Measurements from ENCODE around the gene GPX4. TPM values are rescaled to one million over a fixed set of nuclear protein-coding genes. Genes with fewer than 3 reads are reported as not detected.
A peak's percentile ranks its signal among the peaks of the same experiment; 100 is the strongest.

The GPX4 gene
- polyA plus RNA-seq, 1 of the 3 experiments (the other 2 are of a cell fraction) = 925 TPM

GRCh38 chr19:1055886-1056620, 47.7 kb upstream of the GPX4 start:
- Histone ChIP-seq H3K4me1 (ENCODE audit: control insufficient read depth in 1 of 2, insufficient read depth in 2 of 2, low read depth in 1 of 2, low read length in 1 of 2) (no peaks in the 10 kb centered on the region), H4K20me1 (ENCODE audit: insufficient read depth) (no peaks in the 10 kb centered on the region), H3F3A (replicated peaks; ENCODE audit: insufficient read depth) (no peaks in the 10 kb centered on the region), H3K9me2 (no peaks in the 10 kb centered on the region), H3K79me2 (ENCODE audit: insufficient read depth) (no peaks in the 10 kb centered on the region), H3K9ac (no peak overlapping the region), H3K4me3 (ENCODE audit: low read depth in 2 of 2, low read length in 1 of 2) (no peak overlapping the region), H3K4me2 (no peak overlapping the region), H3K27ac (ENCODE audit: low read depth in 2 of 2, low read length in 1 of 2) (no peak overlapping the region), H3K36me3 (replicated peaks in 1 of 2; ENCODE audit: control insufficient read depth in 1 of 2, insufficient read depth in 2 of 2, low read length in 1 of 2) (no peaks in the 10 kb centered on the region), H3K9me3 (peaks cover 11% of the 10 kb centered on the region; the same call in 1 of the 2 replicates), H2AFZ (ENCODE audit: low read depth) (no peak overlapping the region), H3K27me3 (ENCODE audit: insufficient read depth) (no peaks in the 10 kb centered on the region)
- TF ChIP-seq NFIC (IDR thresholded peaks at IDR 0.05; ENCODE audit: borderline replicate concordance) (no peak), POLR2AphosphoS5 (IDR thresholded peaks at IDR 0.05; ENCODE audit: low read depth, low read length) (no peak), TAF1 (IDR thresholded peaks at IDR 0.05; ENCODE audit: borderline replicate concordance, low read depth, low read length) (no peak), RFX5 (IDR thresholded peaks at IDR 0.05; ENCODE audit: low read length) (no peak), NRF1 (IDR thresholded peaks at IDR 0.05; ENCODE audit: low read depth, low read length) (no peak), RAD21 (IDR thresholded peaks at IDR 0.05; ENCODE audit: low read length) (no peak), MXI1 (IDR thresholded peaks at IDR 0.05; ENCODE audit: low read depth, low read length) (no peak), FOSL2 (IDR thresholded peaks at IDR 0.05; ENCODE audit: borderline replicate concordance, low read depth) (no peak), USF1 (IDR thresholded peaks at IDR 0.05; ENCODE audit: borderline replicate concordance, low read depth) (no peak), GABPA (IDR thresholded peaks at IDR 0.05; ENCODE audit: low read depth) (no peak)
- ChIA-PET CTCF (interaction anchor here (0.8 kb wide), 1 partner anchor 9 kb away, joined by 5 read pairs; no protein-coding TSS in a partner anchor), POLR2A (interaction anchor here (0.6 kb wide), 1 partner anchor 179 kb away, joined by 3 read pairs; no protein-coding TSS in a partner anchor)
- WGBS (ENCODE audit: low lambda C conversion rate) = 89% methylated on average over 7 of the region's 20 CpGs
- no peak for DNase-seq

GRCh38 chr19:1057176-1057855, 46.5 kb upstream of the GPX4 start:
- Histone ChIP-seq H3K9me2 (no peaks in the 10 kb centered on the region), H3K9me3 (peaks cover 11% of the 10 kb centered on the region; the same call in 1 of the 2 replicates), H3K79me2 (ENCODE audit: insufficient read depth) (no peaks in the 10 kb centered on the region), H3F3A (replicated peaks; ENCODE audit: insufficient read depth) (no peaks in the 10 kb centered on the region), H3K4me2 (no peak overlapping the region), H3K4me1 (ENCODE audit: control insufficient read depth in 1 of 2, insufficient read depth in 2 of 2, low read depth in 1 of 2, low read length in 1 of 2) (no peaks in the 10 kb centered on the region), H3K27me3 (ENCODE audit: insufficient read depth) (no peaks in the 10 kb centered on the region), H3K36me3 (replicated peaks in 1 of 2; ENCODE audit: control insufficient read depth in 1 of 2, insufficient read depth in 2 of 2, low read length in 1 of 2) (no peaks in the 10 kb centered on the region), H3K27ac (ENCODE audit: low read depth in 2 of 2, low read length in 1 of 2) (no peak overlapping the region), H3K4me3 (ENCODE audit: low read depth in 2 of 2, low read length in 1 of 2) (no peak overlapping the region; a peak in 1 of 4 replicates), H4K20me1 (ENCODE audit: insufficient read depth) (no peaks in the 10 kb centered on the region), H2AFZ (ENCODE audit: low read depth) (no peak overlapping the region), H3K9ac (no peak overlapping the region)
- DNase-seq = no peak
- no peak for TF ChIP-seq TCF12 (IDR thresholded peaks at IDR 0.05)
- 0 out of 2 replicates have a peak, but pooled peaks have one; percentile 25 for TF ChIP-seq USF1 (IDR thresholded peaks at IDR 0.05; ENCODE audit: borderline replicate concordance, low read depth)
- ChIA-PET CTCF (interaction anchor here (0.8 to 1.5 kb wide), 2 partner anchors 8 to 10 kb away, joined by 4 to 5 read pairs; partner anchors contain the start of gene ARHGAP45), POLR2A (no interaction called here)
- 12% methylated on average over 3 of the region's 3 CpGs for WGBS (ENCODE audit: low lambda C conversion rate)
